Spleen (tissue), 7 donors: ENCODE data around the gene RAD51B.

Experiments
- POLR2A ChIP-seq, 3 donors: fragments of 450-650 bp; IDR thresholded peaks; one replicate each; pipeline ENCODE4 v1.5.1; 2017; ENCODE audit warnings: antibody characterized with exemption in 3 of 3, mild to moderate bottlenecking in 1 of 3
- TF ChIP-seq, protein P1 (sequence below), 11 experiments: fragments of 200-600 bp in 7 of 11; fragments of 450-650 bp in 4 of 11; sonication (generic) in 4 of 11; IDR thresholded peaks in 8 of 11; conservative IDR thresholded peaks in 3 of 11; 1 replicate in 7 of 11; 2 replicates in 4 of 11; pipeline versions ENCODE4 v1.4.0 to v1.8.0; 2016 to 2021; ENCODE audit warnings: antibody characterized with exemption in 11 of 11, inconsistent platforms in 4 of 11, mild to moderate bottlenecking in 1 of 11
- donor health status: DM: no; HTN: no; CAD: no; lungs with moderate emphysema.
- donor health status: DM: no; HTN: no; CAD: no.
- donor health status: DM: no; HTN: no; CAD: no.

DNA sequence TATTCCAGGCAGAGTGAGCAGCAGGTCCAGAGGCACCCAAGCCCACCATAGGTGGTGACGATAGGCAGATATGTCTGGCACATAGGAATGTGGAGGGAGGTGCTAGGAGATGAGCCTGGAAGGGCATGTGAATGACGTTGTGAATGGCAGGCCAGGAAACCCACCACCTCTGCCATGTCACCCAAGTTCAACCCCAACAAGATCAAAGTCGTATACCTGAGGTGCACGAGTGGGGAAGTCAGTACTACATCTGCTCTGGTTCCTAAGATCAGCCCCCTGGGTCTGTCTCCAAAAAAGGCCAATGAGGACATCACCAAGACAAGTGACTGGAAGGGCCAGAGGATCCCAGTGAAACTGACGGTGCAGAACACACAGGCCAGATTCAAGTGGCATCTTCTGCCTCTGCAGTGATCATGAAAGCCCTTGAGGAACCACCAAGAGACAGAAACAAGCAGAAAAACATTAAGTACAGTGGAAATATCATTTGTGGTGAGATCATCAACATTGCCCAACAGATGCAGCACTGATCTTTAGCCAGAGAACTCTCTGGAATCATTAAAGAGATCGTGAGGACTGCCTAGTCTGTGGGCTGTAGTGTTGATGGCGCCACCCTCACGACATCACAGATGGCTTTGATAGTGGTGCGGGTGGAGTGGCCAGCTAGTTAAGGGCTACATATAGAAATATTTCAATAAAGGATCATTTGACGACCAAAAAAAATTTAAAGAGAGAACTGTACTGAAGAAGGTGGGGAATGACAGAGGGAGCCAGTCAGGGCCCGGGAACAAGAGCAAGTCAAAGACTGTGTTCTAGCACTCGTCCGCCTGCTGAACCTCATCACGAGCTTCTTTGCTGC lies 873.6 kb downstream of the RAD51B start:
- TF ChIP-seq, protein P1, sequence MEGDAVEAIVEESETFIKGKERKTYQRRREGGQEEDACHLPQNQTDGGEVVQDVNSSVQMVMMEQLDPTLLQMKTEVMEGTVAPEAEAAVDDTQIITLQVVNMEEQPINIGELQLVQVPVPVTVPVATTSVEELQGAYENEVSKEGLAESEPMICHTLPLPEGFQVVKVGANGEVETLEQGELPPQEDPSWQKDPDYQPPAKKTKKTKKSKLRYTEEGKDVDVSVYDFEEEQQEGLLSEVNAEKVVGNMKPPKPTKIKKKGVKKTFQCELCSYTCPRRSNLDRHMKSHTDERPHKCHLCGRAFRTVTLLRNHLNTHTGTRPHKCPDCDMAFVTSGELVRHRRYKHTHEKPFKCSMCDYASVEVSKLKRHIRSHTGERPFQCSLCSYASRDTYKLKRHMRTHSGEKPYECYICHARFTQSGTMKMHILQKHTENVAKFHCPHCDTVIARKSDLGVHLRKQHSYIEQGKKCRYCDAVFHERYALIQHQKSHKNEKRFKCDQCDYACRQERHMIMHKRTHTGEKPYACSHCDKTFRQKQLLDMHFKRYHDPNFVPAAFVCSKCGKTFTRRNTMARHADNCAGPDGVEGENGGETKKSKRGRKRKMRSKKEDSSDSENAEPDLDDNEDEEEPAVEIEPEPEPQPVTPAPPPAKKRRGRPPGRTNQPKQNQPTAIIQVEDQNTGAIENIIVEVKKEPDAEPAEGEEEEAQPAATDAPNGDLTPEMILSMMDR (IDR thresholded peaks at IDR 0.05 in 8 of 11, conservative IDR thresholded peaks at IDR 0.05 in 3 of 11), result no peak
- TF ChIP-seq POLR2A (IDR thresholded peaks at IDR 0.05), result no peak
